Astrocyte (in vitro differentiated cells and primary cell): ENCODE measurements around the gene MYO1B.

Source experiments
- EZH2 ChIP-seq: IDR thresholded peaks from 2 replicates; pipeline ENCODE4 v1.6.1; 2012; ENCODE audit warnings: mild to moderate bottlenecking, low read length, inconsistent platforms; ENCODE audit not compliant: insufficient read depth
- TF ChIP-seq, protein P1 (sequence below): IDR thresholded peaks from 2 replicates; pipeline ENCODE4 v1.5.1; 2011; ENCODE audit warnings: low read depth, mild to moderate bottlenecking, inconsistent platforms, low read length, moderate library complexity; ENCODE audit not compliant: insufficient read depth

DNA sequence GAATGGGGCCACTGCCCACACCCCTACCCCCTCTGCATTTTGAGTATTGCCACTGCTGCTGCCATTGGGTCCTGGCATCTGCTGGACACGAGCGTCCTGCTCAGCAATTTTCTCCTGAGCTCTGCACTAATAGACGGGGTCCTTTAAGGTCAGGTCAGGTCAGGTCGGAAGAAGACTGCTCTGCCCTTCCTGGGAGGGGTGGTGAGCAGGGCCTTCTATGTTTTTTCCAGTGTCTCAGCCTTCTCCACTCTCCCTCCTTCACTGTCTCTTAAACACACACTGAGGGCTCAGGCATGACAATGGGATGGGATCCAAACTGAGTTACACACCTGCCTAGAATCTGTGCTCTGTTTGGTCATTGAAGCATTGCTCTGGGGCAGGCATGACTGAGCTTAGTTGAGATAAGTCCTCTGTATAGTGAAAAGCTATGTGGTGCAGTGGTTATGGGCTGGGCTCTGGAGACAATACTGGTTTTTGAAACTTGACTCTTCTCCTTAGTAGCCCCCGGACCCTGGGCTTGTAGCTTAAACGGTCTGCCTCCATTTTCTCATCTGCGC, 10.6 kb downstream of the MYO1B start:
- TF ChIP-seq, protein P1, sequence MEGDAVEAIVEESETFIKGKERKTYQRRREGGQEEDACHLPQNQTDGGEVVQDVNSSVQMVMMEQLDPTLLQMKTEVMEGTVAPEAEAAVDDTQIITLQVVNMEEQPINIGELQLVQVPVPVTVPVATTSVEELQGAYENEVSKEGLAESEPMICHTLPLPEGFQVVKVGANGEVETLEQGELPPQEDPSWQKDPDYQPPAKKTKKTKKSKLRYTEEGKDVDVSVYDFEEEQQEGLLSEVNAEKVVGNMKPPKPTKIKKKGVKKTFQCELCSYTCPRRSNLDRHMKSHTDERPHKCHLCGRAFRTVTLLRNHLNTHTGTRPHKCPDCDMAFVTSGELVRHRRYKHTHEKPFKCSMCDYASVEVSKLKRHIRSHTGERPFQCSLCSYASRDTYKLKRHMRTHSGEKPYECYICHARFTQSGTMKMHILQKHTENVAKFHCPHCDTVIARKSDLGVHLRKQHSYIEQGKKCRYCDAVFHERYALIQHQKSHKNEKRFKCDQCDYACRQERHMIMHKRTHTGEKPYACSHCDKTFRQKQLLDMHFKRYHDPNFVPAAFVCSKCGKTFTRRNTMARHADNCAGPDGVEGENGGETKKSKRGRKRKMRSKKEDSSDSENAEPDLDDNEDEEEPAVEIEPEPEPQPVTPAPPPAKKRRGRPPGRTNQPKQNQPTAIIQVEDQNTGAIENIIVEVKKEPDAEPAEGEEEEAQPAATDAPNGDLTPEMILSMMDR, result no peak
- TF ChIP-seq EZH2, result no peak
